HG02642 (cell line): Measurements from ENCODE around the gene DUSP3.
"Not testable (repeated sequence)": the region's sequence is repeated elsewhere in the genome, so short reads cannot be mapped to it uniquely, and the experiment has no call there.

Experiments used
- ATAC-seq: cut with Tn5 transposase; IDR thresholded peaks from one replicate; pipeline ENCODE4 v1.9.1; 2021; ENCODE audit warnings: mild to moderate bottlenecking; ENCODE audit not compliant: unreplicated experiment, poor library complexity

Gene DUSP3

DNA sequence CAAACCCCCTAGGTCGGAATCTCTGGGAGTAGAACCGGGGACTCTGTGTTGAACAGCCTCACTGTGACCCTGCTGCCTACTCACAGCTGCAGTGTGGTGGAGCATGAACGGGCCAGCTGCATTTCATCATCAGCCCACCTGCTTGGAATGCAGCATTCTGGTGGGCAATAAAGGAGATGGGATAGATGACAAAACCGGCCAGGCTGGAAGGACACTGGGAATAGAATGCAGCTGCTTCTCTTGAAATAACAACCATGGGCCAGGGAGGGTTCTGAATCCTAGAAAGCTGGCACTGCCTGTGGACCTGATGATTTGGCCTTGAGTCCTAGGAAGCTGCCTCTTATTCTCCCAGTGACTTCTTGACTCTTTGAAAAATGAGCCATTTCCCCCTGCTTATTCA is 25.0 kb upstream of the DUSP3 start:
- no peak for ATAC-seq

DNA sequence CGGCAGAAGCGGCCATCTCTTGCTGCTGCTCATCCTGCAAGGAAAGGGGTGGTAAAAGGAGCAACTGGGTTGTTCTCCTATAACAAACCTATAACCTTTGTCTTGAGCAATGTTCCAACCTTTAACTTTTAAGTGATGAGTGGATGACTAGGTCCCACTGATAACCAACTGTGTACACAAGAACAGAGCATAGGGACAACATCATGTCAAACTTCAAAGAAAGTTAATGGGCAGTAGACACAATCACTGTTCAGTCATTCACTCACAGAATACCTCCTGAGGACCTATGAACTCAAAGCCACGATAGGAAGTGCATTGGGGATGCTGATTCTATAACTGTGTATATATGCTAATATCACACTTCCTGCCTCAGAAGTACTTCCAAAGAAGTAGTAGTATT is 23.1 kb upstream of the DUSP3 start:
- no peak for ATAC-seq

DNA sequence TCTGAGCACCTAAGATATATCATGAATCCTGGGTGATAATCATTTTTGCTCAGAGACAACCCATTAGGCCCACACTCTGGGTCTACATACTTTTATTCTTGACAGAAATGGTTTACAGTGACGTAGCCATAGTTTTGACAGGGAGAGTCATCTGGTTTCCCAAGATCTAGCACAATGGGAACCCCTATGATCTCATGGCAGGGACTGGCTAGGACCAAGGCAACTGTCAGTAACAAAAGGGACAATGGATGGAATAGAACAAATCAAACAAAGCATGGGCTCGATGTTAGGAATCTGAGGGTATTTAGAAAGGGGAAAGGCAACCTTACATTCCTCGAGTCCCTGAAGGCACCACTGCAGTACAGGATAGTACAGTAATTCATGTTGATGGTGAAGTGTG is 22.0 kb upstream of the DUSP3 start:
- no peak for ATAC-seq

DNA sequence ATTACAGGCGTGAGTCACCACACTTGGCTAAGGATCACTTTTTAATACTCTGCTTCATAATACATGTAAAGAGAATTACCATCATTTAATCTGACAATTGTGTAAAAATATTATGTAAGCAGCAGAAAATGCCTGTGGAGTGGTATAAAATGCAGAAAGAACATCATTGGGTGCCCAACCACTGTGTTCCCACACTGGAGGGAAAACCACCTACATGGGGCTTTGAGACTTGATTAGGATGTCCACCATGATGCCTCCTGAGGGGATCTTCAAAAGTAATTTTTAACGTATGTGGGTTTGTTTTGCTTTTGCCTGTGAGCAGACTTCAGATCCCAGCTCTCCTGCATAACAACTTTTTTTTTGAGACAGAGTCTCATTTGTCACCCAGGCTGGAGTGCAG is 20.3 kb upstream of the DUSP3 start:
- ATAC-seq = no peak

DNA sequence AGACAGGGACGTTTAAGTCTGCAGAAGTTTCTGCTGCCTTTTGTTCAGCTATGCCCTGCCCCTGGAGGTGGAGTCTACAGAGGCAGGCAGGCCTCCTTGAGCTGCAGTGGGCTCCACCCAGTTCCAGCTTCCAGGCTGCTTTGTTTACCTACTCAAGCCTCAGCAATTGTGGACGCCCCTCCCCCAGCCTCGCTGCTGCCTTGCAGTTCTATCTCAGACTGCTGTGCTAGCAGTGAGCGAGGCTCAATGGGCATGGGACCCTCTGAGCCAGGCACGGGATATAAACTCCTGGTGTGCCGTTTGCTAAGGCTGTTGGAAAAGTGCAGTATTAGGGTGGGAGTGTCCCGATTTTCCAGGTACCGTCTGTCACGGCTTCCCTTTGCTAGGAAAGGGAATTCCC is 19.2 kb upstream of the DUSP3 start:
- not testable (repeated sequence) for ATAC-seq

DNA sequence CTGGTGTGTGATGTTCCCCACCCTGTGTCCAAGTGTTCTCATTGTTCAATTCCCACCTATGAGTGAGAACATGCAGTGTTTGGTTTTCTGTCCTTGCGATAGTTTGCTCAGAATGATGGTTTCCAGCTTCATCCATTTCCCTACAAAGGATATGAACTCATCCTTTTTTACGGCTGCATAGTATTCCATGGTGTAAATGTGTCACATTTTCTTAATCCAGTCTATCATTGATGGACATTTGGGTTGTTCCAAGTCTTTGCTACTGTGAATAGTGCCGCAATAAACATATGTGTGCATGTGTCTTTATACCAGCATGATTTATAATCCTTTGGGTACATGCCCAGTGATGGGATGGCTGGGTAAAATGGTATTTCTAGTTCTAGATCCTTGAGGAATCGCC is 13.9 kb upstream of the DUSP3 start:
- not testable (repeated sequence) for ATAC-seq

DNA sequence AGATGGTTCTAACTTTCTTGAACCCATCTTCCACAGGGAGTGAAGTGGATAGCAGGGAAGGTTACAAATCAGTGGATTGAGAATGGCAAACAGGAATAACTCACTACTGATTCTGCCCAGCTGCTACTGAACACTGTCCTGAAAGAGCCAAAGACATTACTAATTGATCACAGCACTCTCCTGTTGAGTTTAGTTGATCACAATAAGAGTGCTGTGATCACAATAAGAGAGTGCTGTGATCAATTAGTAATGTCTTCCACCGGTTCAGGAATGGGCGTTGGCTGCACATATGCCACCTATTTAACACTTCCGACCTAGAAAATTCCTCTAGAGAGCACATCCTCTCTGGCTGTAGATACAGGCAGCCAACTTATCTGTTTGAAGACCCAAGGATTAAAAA is 12.8 kb upstream of the DUSP3 start:
- no peak for ATAC-seq

DNA sequence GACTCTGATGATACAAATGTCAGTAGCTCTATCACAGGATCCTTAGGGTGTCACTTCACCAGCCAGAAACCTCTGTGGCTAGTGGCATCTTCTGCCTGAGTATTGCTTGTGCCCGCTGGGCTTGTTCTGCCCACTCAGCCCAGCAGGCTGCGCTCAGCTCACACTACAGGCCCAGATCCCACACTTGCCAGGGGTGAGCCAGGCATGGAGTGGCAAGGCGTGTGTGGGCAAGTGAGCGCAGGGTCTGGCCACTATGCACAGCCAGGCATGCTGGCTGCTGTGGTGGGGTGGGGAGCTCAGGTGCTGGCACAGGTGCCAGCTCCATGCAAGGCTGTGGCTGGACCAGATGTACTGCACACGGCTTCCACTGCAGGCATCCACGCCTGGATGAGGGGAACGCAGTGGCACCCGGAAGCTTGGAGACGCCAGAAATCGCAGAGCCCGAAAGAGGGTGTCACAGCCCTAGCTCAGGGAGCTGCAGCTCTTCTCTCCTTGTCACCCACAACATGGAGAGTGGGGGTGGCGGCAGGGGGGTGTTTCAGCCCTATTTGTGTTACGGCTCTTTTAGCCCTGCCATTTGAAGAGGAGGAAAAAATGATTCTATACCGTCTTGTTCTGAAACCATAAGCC is 11.6 kb upstream of the DUSP3 start:
- ATAC-seq = no peak

DNA sequence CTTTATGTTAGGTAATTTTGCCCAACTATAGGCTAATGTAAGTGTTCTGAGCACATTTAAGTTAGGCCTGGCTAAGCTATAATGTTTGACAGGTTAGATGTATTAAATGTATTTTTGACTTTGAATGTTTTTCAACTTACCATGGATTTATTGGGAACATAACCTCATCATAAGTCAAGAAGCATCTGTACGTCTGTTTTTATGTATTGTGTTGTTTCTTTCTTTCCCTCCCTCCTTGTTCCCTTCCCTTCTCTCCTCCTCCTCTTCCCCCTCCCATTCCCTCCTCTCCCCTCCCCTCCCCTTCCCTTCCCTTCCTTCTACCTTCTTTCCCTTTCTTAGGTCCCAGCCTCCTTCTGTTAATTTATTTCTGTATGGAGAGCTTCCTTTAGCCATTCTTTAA is 10.7 kb upstream of the DUSP3 start:
- no peak for ATAC-seq

DNA sequence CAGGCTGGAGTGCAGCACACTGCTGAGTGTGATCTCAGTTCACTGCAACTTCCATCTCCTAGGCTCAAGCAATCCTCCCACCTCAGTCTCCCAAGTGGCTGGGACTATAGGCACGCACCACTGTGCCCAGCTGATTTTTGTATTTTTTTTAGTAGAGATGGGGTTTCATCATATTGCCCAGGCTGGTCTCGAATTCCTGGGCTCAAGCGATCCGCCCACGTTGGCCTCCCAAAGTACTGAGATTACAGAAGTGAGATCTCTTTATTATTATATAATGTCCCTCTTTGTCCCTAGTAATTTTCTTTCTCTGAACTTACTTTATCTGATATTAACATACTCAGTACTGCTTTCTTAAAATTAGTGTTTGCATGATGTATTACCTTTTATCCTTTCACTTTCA is 9.8 kb upstream of the DUSP3 start:
- no peak for ATAC-seq

DNA sequence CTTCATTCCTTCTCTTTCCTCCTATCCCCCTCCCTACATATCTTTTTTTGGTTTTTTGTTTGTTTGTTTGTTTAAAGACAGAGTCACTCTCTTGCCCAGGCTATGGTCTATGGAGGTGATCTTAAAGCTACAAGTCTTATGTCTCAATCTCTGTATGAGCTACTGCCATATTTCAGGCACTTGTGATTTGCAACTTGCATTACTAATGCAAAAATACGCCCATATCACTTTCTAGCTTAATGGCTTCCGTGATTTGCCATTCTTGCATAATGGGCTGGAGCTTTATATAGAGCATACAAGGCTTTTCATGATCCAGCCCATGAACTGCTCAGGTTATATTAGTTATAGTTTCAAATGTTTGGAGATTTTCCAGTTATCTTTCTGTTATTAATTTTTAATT is 9.0 kb upstream of the DUSP3 start:
- no peak for ATAC-seq

DNA sequence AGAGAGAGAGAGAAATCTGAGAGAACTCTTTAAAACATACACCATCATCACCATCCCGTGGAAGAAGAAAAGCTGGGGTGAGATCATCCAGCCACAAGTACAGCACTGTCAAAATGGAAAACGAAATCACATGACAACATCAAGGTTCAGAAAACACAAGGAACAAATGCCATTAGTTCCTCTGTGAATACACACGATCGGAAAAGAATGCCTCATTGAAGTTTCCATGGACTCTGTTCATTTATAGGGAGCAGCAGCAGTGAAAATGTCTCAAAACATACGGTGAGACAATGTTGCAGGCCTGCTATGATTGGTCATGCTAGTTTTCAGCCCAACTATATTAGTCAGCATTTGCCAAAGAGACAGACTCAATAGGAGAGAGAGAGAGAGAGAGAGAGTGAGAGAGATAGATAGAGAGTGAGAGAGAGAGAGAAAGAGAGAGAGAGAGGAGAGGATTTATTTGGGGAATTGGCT is 5.9 kb upstream of the DUSP3 start:
- no peak for ATAC-seq

DNA sequence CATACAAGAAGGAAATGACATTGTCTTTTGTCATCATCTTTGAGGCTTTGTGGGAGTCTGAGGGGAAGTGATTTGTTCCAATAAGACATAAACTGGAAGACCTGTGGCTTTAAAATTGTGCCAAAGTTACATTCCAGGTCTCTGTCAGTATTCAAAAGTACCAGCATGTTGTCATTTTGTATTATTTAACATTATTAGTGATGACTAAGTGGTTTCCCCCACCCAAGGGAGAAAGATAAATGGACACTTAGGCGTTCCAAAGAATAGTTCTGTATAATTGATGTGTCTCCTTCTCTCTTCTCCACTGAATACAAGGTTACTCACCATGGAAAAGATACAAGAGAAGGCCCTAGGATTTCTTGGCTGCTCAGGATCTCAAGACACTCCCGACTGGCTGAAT is 5.3 kb upstream of the DUSP3 start:
- ATAC-seq = no peak

DNA sequence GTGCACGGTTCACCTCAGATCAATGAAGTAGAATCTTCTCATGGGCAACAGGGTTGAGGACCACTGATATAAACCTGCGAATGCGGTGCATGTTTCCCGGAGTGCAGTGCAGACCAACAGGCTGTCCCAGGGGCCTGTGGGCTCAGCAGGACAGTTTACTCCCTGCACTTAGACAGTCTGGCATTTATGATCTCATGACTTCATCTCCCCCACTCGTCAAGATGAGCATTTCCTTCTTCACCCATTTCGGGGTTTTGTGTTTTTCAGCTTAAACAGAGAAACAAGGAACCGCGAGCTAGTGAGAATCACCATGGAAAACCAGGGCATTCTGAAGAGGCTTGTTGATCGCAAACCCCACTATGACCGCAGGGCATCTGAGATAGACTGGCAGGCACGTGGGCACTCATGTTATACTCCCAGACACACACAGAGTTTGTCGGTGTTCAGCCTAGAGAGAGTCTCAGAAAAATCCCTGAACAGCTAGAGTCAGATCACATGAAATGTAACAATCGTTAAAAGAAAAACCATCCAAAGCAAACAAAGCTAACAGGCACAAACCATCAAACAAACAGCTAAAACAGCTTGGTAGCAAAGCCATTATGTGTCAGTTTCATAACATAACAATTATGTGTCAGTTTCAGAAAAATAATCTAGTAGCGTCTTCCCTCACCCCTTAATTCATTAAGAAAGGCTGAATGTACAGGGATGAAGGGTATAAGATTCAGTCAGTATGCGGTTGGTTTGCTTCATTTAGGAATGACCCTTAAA is 4.3 kb upstream of the DUSP3 start:
- ATAC-seq = no peak

DNA sequence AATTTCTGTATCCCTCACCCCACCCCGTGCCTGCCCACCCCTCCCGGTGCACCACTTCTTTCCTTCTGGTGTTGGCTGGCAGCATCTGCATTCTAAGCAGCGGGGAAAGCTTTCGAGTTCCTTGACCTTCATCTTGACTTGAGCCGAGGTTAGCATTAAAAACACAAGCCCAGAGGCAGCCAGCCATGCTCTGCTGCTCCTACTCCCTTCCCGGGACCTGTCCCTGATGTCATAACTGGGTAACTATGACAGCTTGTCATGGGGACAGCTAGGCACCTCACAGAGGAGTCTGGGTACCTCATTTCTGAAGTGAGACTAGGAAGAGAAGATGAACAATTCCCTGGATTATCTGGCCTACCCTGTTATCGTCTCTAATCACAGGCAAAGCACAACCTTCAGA is 1.4 kb upstream of the DUSP3 start, which contains the start of gene CFAP97D1:
Gene CFAP97D1, plus strand, starts transcription at position 301 of the 400 bp plus-strand sequence. Its CDS starts 28 bp downstream, at position 329.
- ATAC-seq = no peak

DNA sequence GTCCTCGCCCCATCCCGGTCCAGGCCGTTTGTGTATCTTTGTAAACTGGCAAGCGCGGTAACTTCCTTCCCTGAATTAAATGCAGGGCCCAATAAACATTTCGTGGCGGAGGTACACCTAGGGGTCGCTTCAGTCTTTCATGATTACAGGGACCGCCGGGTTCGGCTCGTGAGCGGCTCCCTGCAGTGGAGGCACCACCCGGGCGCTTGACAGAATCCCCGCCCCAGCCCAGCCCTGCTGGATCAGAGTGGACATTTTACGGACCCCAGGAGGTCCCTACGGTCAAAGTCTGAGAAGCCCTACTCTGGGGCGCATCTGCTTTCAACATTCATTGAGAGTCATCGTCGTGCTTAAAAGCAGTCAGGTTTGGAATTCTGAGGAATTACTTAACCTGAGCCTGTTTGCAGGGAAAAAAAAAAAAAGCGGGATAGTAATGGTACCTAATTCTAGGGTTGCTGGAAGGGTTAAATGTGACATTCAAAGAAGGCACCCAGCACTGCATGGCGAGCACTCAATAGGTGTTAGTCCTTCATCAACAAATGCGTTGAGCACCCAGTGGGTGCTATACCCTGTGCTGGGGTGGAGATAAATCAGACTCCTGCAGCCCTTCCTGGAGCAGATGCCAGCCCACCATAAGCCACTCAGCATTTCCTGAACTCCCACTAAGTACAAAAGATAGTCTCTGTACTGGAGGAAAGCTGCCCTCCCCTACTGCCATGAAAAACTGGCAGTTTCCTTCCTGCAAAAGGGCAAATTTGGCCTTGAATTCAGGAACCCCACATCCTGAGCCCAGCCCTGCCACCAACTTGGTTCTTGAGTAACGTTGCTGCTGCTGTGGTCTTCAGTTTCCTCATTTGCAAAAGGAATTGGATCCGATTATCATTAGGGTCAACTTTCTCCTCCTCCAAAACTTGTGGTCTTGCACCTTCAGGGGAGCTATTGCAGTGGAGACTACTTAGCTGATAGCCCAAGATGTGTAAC is 658 bp upstream of the DUSP3 start:
- ATAC-seq = peak; percentile 26

DNA sequence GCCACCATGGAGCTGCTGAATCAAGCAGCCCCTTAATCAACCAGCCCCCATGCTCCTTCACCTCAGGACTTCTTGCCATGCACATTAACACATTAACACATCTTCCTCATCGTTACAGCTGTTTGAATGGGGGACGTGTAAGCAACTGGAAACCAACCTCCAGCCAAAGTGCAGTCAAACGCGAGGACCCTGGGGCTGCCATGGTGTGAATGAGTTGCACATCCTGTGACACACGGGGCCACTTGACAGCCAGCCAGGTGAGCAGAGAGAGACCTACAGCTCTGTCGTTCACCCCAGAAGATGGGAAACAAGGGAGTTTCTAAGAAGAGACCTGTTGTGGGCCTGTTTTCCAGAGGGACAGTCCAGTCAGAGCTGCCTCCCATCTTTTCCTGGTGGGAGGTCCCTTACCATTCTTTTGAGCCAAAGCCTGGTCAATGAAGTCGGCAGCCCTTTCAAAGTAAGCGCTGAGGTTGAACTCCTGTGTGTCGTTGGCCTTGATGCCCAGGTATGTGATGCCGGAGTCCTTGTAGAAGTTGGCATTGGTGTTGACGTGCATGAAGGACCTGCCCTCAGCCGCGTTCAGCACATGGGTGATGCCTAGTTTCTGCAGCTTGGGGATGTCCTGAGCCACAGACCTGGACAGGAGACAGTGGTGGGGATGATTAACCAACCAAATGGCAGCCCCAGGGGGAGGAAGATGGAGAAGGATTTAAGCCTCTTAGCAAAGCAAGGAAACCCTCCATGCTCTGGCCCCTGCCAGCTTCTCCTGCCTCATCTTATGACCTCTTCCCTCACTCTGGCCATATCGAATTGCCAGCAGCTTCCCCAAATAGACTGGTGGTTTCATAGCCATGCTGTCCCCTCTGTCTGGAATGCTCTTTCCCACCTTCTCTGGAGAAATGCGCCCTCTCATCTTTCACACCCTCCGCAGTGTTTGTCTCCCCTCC is 4.2 kb downstream of the DUSP3 start:
- no peak for ATAC-seq

DNA sequence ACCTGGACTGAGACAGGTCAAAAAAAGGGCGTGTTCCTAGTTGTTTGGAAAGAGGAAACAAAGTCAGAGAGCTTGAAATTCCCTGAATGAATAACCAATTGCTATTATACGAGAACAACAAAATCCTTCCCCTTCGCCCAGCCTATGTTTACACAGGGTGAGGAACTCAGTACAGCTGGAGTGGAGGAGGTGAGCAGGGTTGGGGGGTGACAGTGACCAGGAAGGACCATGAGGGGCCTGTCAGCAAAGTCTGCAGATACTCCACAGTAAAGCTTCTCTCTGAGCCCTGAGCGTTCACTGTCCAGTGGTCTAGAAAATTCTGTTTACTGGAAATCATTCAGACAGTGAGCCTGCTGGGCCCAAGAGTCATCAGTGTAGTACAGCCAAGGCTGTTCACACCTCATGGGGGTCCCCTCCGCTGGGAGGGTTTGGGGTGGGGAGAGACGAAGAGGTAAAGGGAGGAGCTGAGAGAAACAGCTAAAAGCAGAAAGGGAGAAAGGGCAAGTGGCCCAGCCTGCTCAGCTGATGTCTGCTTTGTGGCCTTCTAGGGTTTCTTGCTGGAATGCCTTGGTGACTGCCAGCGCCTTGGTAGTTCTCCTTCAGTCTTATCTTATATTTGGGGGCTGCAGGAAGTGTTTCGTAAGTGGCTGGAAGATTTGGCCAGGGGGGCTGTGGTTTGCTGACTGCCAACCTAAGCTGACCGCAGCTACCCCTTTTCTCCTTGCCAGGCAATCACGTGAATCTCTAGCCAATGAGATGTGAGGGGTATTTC is 5.7 kb downstream of the DUSP3 start:
- ATAC-seq = no peak

DNA sequence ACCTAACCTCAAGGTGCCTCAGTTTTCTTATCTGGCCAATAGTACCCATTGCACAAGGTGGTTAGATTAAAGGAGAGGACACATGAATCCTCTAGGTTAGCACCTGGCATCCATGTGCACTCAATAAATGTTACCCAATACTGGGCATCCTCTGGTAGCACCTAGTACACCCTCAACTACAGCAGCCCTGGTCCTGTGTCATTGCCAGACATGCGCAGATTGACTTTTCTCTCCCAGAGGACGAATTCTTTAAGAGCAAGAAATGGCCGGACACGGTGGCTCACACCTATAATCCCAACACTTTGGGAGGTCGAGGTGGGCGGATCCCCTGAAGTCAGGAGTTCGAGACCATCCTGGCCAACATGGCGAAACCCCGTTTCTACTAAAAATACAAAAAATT is 7.3 kb downstream of the DUSP3 start:
- no peak for ATAC-seq
